Activated CD4-positive, alpha-beta T cell treated with anti-CD3 and anti-CD28 coated beads, Interleukin-2, amount 10 ng/mL, durations not matched to agents 24 days and 14 days (primary cell): Measurements from ENCODE around the gene CHAD. TPM values are rescaled to one million over a fixed set of nuclear protein-coding genes. Genes with fewer than 3 reads are reported as not detected.
"Not testable (repeated sequence)": the region's sequence is repeated elsewhere in the genome, so short reads cannot be mapped to it uniquely, and the experiment has no call there.

Experiments
- DNase-seq: peaks from one replicate; pipeline ENCODE4 v3.0.0; 2022
- H3K27ac Mint-ChIP-seq: one replicate; pipeline ENCODE4 v1.8.0; 2022; ENCODE audit warnings: mild to moderate bottlenecking, mixed read lengths
- H3K27me3 Mint-ChIP-seq: one replicate; pipeline ENCODE4 v1.8.0; 2022; ENCODE audit warnings: mixed read lengths
- H3K36me3 Mint-ChIP-seq: one replicate; pipeline ENCODE4 v1.8.0; 2022; ENCODE audit warnings: low read depth, mild to moderate bottlenecking, mixed read lengths
- H3K4me1 Mint-ChIP-seq: one replicate; pipeline ENCODE4 v1.8.0; 2021; ENCODE audit warnings: mixed read lengths
- H3K4me3 Mint-ChIP-seq: one replicate; pipeline ENCODE4 v1.8.0; 2022; ENCODE audit warnings: mild to moderate bottlenecking, moderate library complexity, mixed read lengths
- H3K9me3 Mint-ChIP-seq: one replicate; pipeline ENCODE4 v1.8.0; 2021; ENCODE audit warnings: mixed read lengths
- intact Hi-C: fragments of 100-400 bp; cut with micrococcal nuclease; formaldehyde crosslinking; loops from one replicate; pipeline ENCODE4 v1.15.1; 2023
- total RNA-seq: library from RNA; stranded (reverse); gene quantifications from 2 replicates; pipeline ENCODE4 v1.2.3, GENCODE V29; 2022

Gene CHAD
- total RNA-seq, 1 donor from 2014 or later, result not detected

GRCh38 chr17:50419577-50419976 is 49.1 kb downstream of the CHAD start:
- H3K9me3 Mint-ChIP-seq, H3K36me3 Mint-ChIP-seq, intact Hi-C loops, H3K27ac Mint-ChIP-seq, DNase-seq, H3K4me3 Mint-ChIP-seq: not testable (repeated sequence)
- peaks cover 19% of the 10 kb centered on the region for H3K27me3 Mint-ChIP-seq
- peaks cover 16% of the 10 kb centered on the region for H3K4me1 Mint-ChIP-seq

- no peak for DNase-seq
- intact Hi-C loops, result no loop called here
- Mint-ChIP-seq H3K36me3 (no peaks in the 10 kb centered on the region), H3K9me3 (peaks cover 3% of the 10 kb centered on the region), H3K4me3 (no peak overlapping the region), H3K27me3 (peaks cover 40% of the 10 kb centered on the region), H3K4me1 (peaks cover 2% of the 10 kb centered on the region), H3K27ac (no peak overlapping the region)
These were observed 53.9 kb downstream of the CHAD start for GRCh38 chr17:50414808-50415207.

Other genes starting within 250 kb of the CHAD start
- gene TMEM92, start 194.4 kb downstream of the CHAD start, total RNA-seq, result 0.44 and 0.47 TPM in 2 replicates
- 65.3 and 66.5 TPM in 2 replicates for gene XYLT2, start 122.8 kb downstream of the CHAD start, total RNA-seq
- 80.5 and 83.3 TPM in 2 replicates for gene MRPL27, start 95.7 kb downstream of the CHAD start, total RNA-seq
- 30.7 and 35.4 TPM in 2 replicates for gene EME1, start 95.7 kb downstream of the CHAD start, total RNA-seq
- 113 and 117 TPM in 2 replicates for gene LRRC59, start 71.4 kb downstream of the CHAD start, total RNA-seq
- gene ACSF2, start 42.7 kb downstream of the CHAD start, total RNA-seq, result 13.6 and 16.5 TPM in 2 replicates
- gene RSAD1, start 10.0 kb upstream of the CHAD start, total RNA-seq, result 53.6 and 61.2 TPM in 2 replicates
- gene MYCBPAP, start 39.6 kb upstream of the CHAD start, total RNA-seq, result 3.5 TPM in 2 replicates
- not detected in 2 replicates for gene EPN3, start 63.9 kb upstream of the CHAD start, total RNA-seq
- gene SPATA20, start 78.3 kb upstream of the CHAD start, total RNA-seq, result 21.6 and 22.4 TPM in 2 replicates
- gene CACNA1G, start 91.8 kb upstream of the CHAD start, total RNA-seq, result 0.07 TPM in 1 of 2 replicates, not detected in the other
- not detected in 2 replicates for gene ABCC3, start 166.0 kb upstream of the CHAD start, total RNA-seq
- gene ANKRD40, start 239.0 kb upstream of the CHAD start, total RNA-seq, result 47.7 and 49.8 TPM in 2 replicates